PC-9 (cell line): ENCODE data around the gene TRDN. TPM values are rescaled to one million over a fixed set of nuclear protein-coding genes. Genes with fewer than 3 reads are reported as not detected.

Source experiments
- BruUV-seq: library from RNA; stranded (reverse); fragments of 400-500 nt; replicated peaks from 2 replicates; lab custom pipeline; 2021; lab: Mats Ljungman, UMichigan
- CTCF ChIA-PET: fragments of 300-600 bp; sonication (Branson Sonifier 250); formaldehyde crosslinking; loops from one replicate; lab custom pipeline; 2022; ENCODE audit warnings: antibody characterized with exemption; lab: Charles Lee
- POLR2A ChIA-PET: fragments of 300-600 bp; sonication (Branson Sonifier 250); formaldehyde crosslinking; loops from one replicate; lab custom pipeline; 2022; ENCODE audit warnings: antibody characterized with exemption; ENCODE audit not compliant: unreplicated experiment; lab: Charles Lee
- DNase-seq, 2 experiments: peaks; one replicate each; pipeline versions ENCODE4 v3.0.0 to v3.0.0-alpha.2; 2015 to 2022; ENCODE audit warnings: mixed read lengths in 1 of 2
- H2AFZ ChIP-seq: fragments of 200-600 bp; sonication (generic); 2 replicates; pipeline ENCODE4 v1.8.1; 2017; ENCODE audit warnings: antibody characterized with exemption
- H3F3A ChIP-seq: fragments of 200-600 bp; sonication (generic); 2 replicates; pipeline ENCODE4 v1.8.1; 2017; ENCODE audit warnings: antibody characterized with exemption, mild to moderate bottlenecking, low read depth; ENCODE audit not compliant: insufficient read depth
- H3K27ac ChIP-seq: fragments of 200-600 bp; sonication (generic); 2 replicates; pipeline ENCODE4 v1.6.1; 2016; ENCODE audit warnings: mixed run types
- H3K27me3 ChIP-seq: fragments of 200-600 bp; sonication (generic); 2 replicates; pipeline ENCODE4 v1.6.1; 2016; ENCODE audit warnings: low read depth, mixed run types; ENCODE audit not compliant: insufficient read depth
- H3K36me3 ChIP-seq: fragments of 200-600 bp; sonication (generic); 2 replicates; pipeline ENCODE4 v1.6.1; 2016; ENCODE audit warnings: low read depth, mixed run types
- H3K4me1 ChIP-seq: fragments of 200-600 bp; sonication (generic); replicated peaks from 2 replicates; pipeline ENCODE4 v1.6.1; 2016; ENCODE audit warnings: mixed run types; ENCODE audit not compliant: insufficient read depth
- H3K4me2 ChIP-seq: fragments of 200-600 bp; sonication (generic); 2 replicates; pipeline ENCODE4 v1.6.1; 2017; ENCODE audit warnings: mixed run types
- H3K4me3 ChIP-seq: fragments of 200-600 bp; sonication (generic); 2 replicates; pipeline ENCODE4 v1.6.1; 2016; ENCODE audit warnings: mixed run types
- H3K79me2 ChIP-seq: fragments of 200-600 bp; sonication (generic); 2 replicates; pipeline ENCODE4 v1.6.1; 2017; ENCODE audit warnings: low read depth, mixed run types
- H3K9me2 ChIP-seq: fragments of 200-600 bp; sonication (generic); 2 replicates; pipeline ENCODE4 v1.8.1; 2017; ENCODE audit warnings: mild to moderate bottlenecking; ENCODE audit not compliant: insufficient read depth
- H3K9me3 ChIP-seq: fragments of 200-600 bp; sonication (generic); 2 replicates; pipeline ENCODE4 v1.8.1; 2016; ENCODE audit warnings: low read depth; ENCODE audit not compliant: insufficient read depth
- H4K20me1 ChIP-seq: fragments of 200-600 bp; sonication (generic); 2 replicates; pipeline ENCODE4 v1.8.1; 2017; ENCODE audit not compliant: insufficient read depth
- CTCF ChIP-seq: fragments of 200-600 bp; sonication (generic); conservative IDR thresholded peaks from 2 replicates; pipeline ENCODE4 v1.6.1; 2017; ENCODE audit warnings: mixed run types, antibody characterized with exemption, mild to moderate bottlenecking, moderate library complexity
- EZH2 ChIP-seq: fragments of 200-600 bp; sonication (generic); IDR thresholded peaks from 2 replicates; pipeline ENCODE4 v1.8.0; 2017; ENCODE audit warnings: antibody characterized with exemption, low read depth
- intact Hi-C: fragments of 100-400 bp; cut with micrococcal nuclease; formaldehyde crosslinking; loops from one replicate; pipeline ENCODE4 v1.10.0; 2022; ENCODE audit not compliant: unreplicated experiment
- total RNA-seq: library from RNA; stranded (reverse); gene quantifications from 2 replicates; pipeline ENCODE4 v1.2.3, GENCODE V29; 2021

TRDN gene
- total RNA-seq, 1 experiment from 2014 or later = not detected

GRCh38 chr6:123507582-123507981, 129.2 kb downstream of the TRDN start:
- CTCF ChIA-PET = no interaction called here
- peaks cover 5% of the 10 kb centered on the region; the same call in 1 of the 2 replicates for H3K9me2 ChIP-seq

GRCh38 chr6:123503619-123504018, 133.1 kb downstream of the TRDN start:
- Histone ChIP-seq H3K4me3 (no peak overlapping the region), H3K27me3 (no peaks in the 10 kb centered on the region), H3K9me3 (no peaks in the 10 kb centered on the region), H3K36me3 (no peaks in the 10 kb centered on the region), H3K4me1 (no peaks in the 10 kb centered on the region), H4K20me1 (no peaks in the 10 kb centered on the region), H3K79me2 (no peaks in the 10 kb centered on the region), H3K27ac (no peak overlapping the region), H3K9me2 (no peaks in the 10 kb centered on the region; the same call in 1 of the 2 replicates), H3K4me2 (no peak overlapping the region), H2AFZ (peak overlapping the region; percentile 36; the same call in 1 of the 2 replicates), H3F3A (no peaks in the 10 kb centered on the region)
- POLR2A ChIA-PET = no interaction called here
- intact Hi-C loops = no loop called here
- CTCF ChIA-PET = no interaction called here
- BruUV-seq = no TSS peak
- DNase-seq = no peak
- TF ChIP-seq CTCF (no peak), EZH2 (no peak)

More at GRCh38 chr6:123507582-123507981, 129.2 kb downstream of the TRDN start:
- Histone ChIP-seq H4K20me1 (no peaks in the 10 kb centered on the region), H3K79me2 (no peaks in the 10 kb centered on the region), H3K4me1 (no peaks in the 10 kb centered on the region), H3K36me3 (no peaks in the 10 kb centered on the region), H3K4me3 (no peak overlapping the region), H3F3A (no peaks in the 10 kb centered on the region), H3K27ac (no peak overlapping the region), H3K9me3 (no peaks in the 10 kb centered on the region), H3K27me3 (no peaks in the 10 kb centered on the region), H3K4me2 (no peak overlapping the region), H2AFZ (no peak overlapping the region)
- no TSS peak for BruUV-seq
- intact Hi-C loops = no loop called here
- POLR2A ChIA-PET = no interaction called here
- no peak for TF ChIP-seq EZH2
- TF ChIP-seq CTCF = no peak
- DNase-seq = no peak

GRCh38 chr6:123497025-123497424, 139.7 kb downstream of the TRDN start:
- Histone ChIP-seq H3K36me3 (no peaks in the 10 kb centered on the region), H3K4me3 (no peak overlapping the region), H3F3A (no peaks in the 10 kb centered on the region), H2AFZ (no peak overlapping the region), H3K27me3 (no peaks in the 10 kb centered on the region), H3K4me2 (no peak overlapping the region), H3K9me2 (no peaks in the 10 kb centered on the region), H3K4me1 (no peaks in the 10 kb centered on the region), H4K20me1 (no peaks in the 10 kb centered on the region), H3K79me2 (no peaks in the 10 kb centered on the region), H3K27ac (no peak overlapping the region), H3K9me3 (no peaks in the 10 kb centered on the region)
- intact Hi-C loops = no loop called here
- no peak for DNase-seq
- ChIA-PET CTCF (no interaction called here), POLR2A (no interaction called here)
- BruUV-seq = no TSS peak
- no peak for TF ChIP-seq CTCF
- TF ChIP-seq EZH2 = no peak
